ENCODE data around the gene CADPS2. TPM values are rescaled to one million over a fixed set of nuclear protein-coding genes. Genes with fewer than 3 reads are reported as not detected.

CADPS2 gene
- total RNA-seq, 1 donor from 2014 or later = 3.1 TPM

GRCh38 chr7:122552769-122553168, 333.5 kb downstream of the CADPS2 start:
- TF ChIP-seq, protein P1, sequence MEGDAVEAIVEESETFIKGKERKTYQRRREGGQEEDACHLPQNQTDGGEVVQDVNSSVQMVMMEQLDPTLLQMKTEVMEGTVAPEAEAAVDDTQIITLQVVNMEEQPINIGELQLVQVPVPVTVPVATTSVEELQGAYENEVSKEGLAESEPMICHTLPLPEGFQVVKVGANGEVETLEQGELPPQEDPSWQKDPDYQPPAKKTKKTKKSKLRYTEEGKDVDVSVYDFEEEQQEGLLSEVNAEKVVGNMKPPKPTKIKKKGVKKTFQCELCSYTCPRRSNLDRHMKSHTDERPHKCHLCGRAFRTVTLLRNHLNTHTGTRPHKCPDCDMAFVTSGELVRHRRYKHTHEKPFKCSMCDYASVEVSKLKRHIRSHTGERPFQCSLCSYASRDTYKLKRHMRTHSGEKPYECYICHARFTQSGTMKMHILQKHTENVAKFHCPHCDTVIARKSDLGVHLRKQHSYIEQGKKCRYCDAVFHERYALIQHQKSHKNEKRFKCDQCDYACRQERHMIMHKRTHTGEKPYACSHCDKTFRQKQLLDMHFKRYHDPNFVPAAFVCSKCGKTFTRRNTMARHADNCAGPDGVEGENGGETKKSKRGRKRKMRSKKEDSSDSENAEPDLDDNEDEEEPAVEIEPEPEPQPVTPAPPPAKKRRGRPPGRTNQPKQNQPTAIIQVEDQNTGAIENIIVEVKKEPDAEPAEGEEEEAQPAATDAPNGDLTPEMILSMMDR (conservative IDR thresholded peaks at IDR 0.05) = no peak
- Mint-ChIP-seq H3K36me3 (ENCODE audit: low read depth) (no peaks in the 10 kb centered on the region), H3K4me3 (no peak overlapping the region), H3K27ac (ENCODE audit: unreplicated experiment) (no peak overlapping the region), H3K4me1 (peaks cover 8% of the 10 kb centered on the region), H3K27me3 (ENCODE audit: low read depth) (no peaks in the 10 kb centered on the region), H3K9me3 (no peaks in the 10 kb centered on the region)
- no peak for DNase-seq (ENCODE audit: low read depth, low spot score)

- Mint-ChIP-seq H3K4me3 (no peak overlapping the region), H3K27ac (ENCODE audit: unreplicated experiment) (no peak overlapping the region), H3K27me3 (ENCODE audit: low read depth) (no peaks in the 10 kb centered on the region), H3K36me3 (ENCODE audit: low read depth) (no peaks in the 10 kb centered on the region), H3K4me1 (no peaks in the 10 kb centered on the region), H3K9me3 (no peaks in the 10 kb centered on the region)
- DNase-seq (ENCODE audit: low read depth, low spot score) = no peak
- TF ChIP-seq, protein P1 (conservative IDR thresholded peaks at IDR 0.05) = peak; percentile 40
Observed at GRCh38 chr7:122550545-122550944, 335.7 kb downstream of the CADPS2 start.

GRCh38 chr7:122549578-122549977, 336.7 kb downstream of the CADPS2 start:
- H3K4me3 Mint-ChIP-seq = no peak overlapping the region
- H3K4me1 Mint-ChIP-seq = no peaks in the 10 kb centered on the region

GRCh38 chr7:122546496-122546895, 339.8 kb downstream of the CADPS2 start:
- Mint-ChIP-seq H3K27me3 (ENCODE audit: low read depth) (no peaks in the 10 kb centered on the region), H3K27ac (ENCODE audit: unreplicated experiment) (no peak overlapping the region), H3K9me3 (no peaks in the 10 kb centered on the region), H3K4me1 (no peaks in the 10 kb centered on the region), H3K4me3 (no peak overlapping the region), H3K36me3 (ENCODE audit: low read depth) (no peaks in the 10 kb centered on the region)
- no peak for DNase-seq (ENCODE audit: low read depth, low spot score)
- TF ChIP-seq, protein P1 (conservative IDR thresholded peaks at IDR 0.05) = no peak

More at GRCh38 chr7:122549578-122549977, 336.7 kb downstream of the CADPS2 start:
- Mint-ChIP-seq H3K9me3 (no peaks in the 10 kb centered on the region), H3K27me3 (ENCODE audit: low read depth) (no peaks in the 10 kb centered on the region), H3K27ac (ENCODE audit: unreplicated experiment) (no peak overlapping the region), H3K36me3 (ENCODE audit: low read depth) (no peaks in the 10 kb centered on the region)
- no peak for DNase-seq (ENCODE audit: low read depth, low spot score)
- TF ChIP-seq, protein P1 (conservative IDR thresholded peaks at IDR 0.05) = no peak

- Mint-ChIP-seq H3K4me3 (no peak overlapping the region), H3K36me3 (ENCODE audit: low read depth) (no peaks in the 10 kb centered on the region), H3K4me1 (no peaks in the 10 kb centered on the region), H3K27ac (ENCODE audit: unreplicated experiment) (no peak overlapping the region), H3K27me3 (ENCODE audit: low read depth) (no peaks in the 10 kb centered on the region), H3K9me3 (no peaks in the 10 kb centered on the region)
- no peak for DNase-seq (ENCODE audit: low read depth, low spot score)
- TF ChIP-seq, protein P1 (conservative IDR thresholded peaks at IDR 0.05) = no peak
Observed at GRCh38 chr7:122544463-122544862, 341.8 kb downstream of the CADPS2 start.

DNA sequence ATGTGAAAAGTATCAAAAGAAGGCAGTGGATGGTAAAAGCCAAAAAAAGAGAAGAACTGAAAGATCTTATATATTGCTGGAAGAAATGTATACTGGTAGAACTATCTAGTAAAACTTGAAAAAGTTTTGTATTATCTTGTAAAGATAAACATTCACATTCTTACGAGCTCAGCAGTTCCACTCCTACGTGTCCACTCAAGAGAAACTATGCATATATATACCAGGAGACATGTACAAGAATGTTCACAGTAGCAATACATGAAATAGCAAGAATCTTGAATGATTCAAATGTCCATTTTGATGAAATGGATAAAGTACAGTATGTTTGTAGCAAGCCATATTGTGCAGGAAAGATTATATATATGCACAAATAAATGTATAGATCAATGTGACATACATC, 342.4 kb downstream of the CADPS2 start:
- no peaks in the 10 kb centered on the region for H3K36me3 Mint-ChIP-seq (ENCODE audit: low read depth)
- no peaks in the 10 kb centered on the region for H3K4me1 Mint-ChIP-seq
- DNase-seq (ENCODE audit: low read depth, low spot score) = no peak
- TF ChIP-seq, protein P1 (conservative IDR thresholded peaks at IDR 0.05) = no peak
- no peak overlapping the region for H3K27ac Mint-ChIP-seq (ENCODE audit: unreplicated experiment)
- no peak overlapping the region for H3K4me3 Mint-ChIP-seq
- no peaks in the 10 kb centered on the region for H3K27me3 Mint-ChIP-seq (ENCODE audit: low read depth)
- H3K9me3 Mint-ChIP-seq = no peaks in the 10 kb centered on the region
